Spleen (tissue), 11 donors: ENCODE measurements around the gene LRMDA. TPM values are rescaled to one million over a fixed set of nuclear protein-coding genes. Genes with fewer than 3 reads are reported as not detected.
A peak's percentile ranks its signal among the peaks of the same experiment; 100 is the strongest.

ENCODE experiments used
- DNase-seq: peaks from one replicate; pipeline ENCODE4 v3.0.0-alpha.2; 2020
- H3K27ac ChIP-seq, 8 donors: fragments of 200-600 bp; sonication (generic) in 7 of 8; 1 replicate in 4 of 8; 2 replicates in 4 of 8; pipeline versions ENCODE4 v1.5.0 to v1.8.0; 2016 to 2021; ENCODE audit warnings: inconsistent platforms in 4 of 8, mild to moderate bottlenecking in 4 of 8, moderate library complexity in 1 of 8
- H3K27me3 ChIP-seq, 7 donors: fragments of 200-600 bp; sonication (generic) in 6 of 7; replicated peaks in 1 of 7; 1 replicate in 4 of 7; 2 replicates in 3 of 7; pipeline versions ENCODE4 v1.5.0 to v1.8.0; 2016 to 2021; ENCODE audit warnings: inconsistent platforms in 3 of 7, mild to moderate bottlenecking in 1 of 7
- H3K36me3 ChIP-seq, 6 donors: fragments of 200-600 bp; sonication (generic) in 5 of 6; 1 replicate in 4 of 6; 2 replicates in 2 of 6; pipeline versions ENCODE4 v1.5.0 to v1.8.0; 2016 to 2021; ENCODE audit warnings: inconsistent platforms in 2 of 6
- H3K4me1 ChIP-seq, 6 donors: fragments of 200-600 bp; sonication (generic) in 5 of 6; 1 replicate in 3 of 6; 2 replicates in 3 of 6; pipeline versions ENCODE4 v1.5.0 to v1.8.0; 2016 to 2021; ENCODE audit warnings: inconsistent platforms in 3 of 6
- H3K4me3 ChIP-seq, 8 donors: fragments of 200-600 bp; sonication (generic) in 7 of 8; 1 replicate in 4 of 8; 2 replicates in 4 of 8; pipeline versions ENCODE4 v1.5.0 to v1.8.0; 2016 to 2021; ENCODE audit warnings: inconsistent platforms in 4 of 8, mild to moderate bottlenecking in 4 of 8, moderate library complexity in 2 of 8
- H3K9me3 ChIP-seq, 8 donors: fragments of 200-600 bp; sonication (generic) in 7 of 8; 1 replicate in 4 of 8; 2 replicates in 4 of 8; pipeline versions ENCODE4 v1.5.0 to v1.8.0; 2016 to 2021; ENCODE audit warnings: inconsistent platforms in 4 of 8
- POLR2A ChIP-seq, 3 donors: fragments of 450-650 bp; IDR thresholded peaks; one replicate each; pipeline ENCODE4 v1.5.1; 2017; ENCODE audit warnings: antibody characterized with exemption in 3 of 3, mild to moderate bottlenecking in 1 of 3
- POLR2AphosphoS5 ChIP-seq, 3 donors: sonication (generic); formaldehyde crosslinking; IDR thresholded peaks; one replicate each; pipeline ENCODE4 v1.5.1; 2017; ENCODE audit warnings: antibody characterized with exemption in 3 of 3
- WGBS, 5 donors: extraction: QIAGEN DNeasy Blood & Tissue Kit in 3 of 5; methylation state at CpG; one replicate each; pipeline versions ENCODE4 v1.1.5 to v1.1.7; 2013 to 2018; 5-methylcytosine and 5-hydroxymethylcytosine counted together
- intact Hi-C: fragments of 100-400 bp; cut with DNase I; formaldehyde crosslinking; loops from one replicate; pipeline ENCODE4 v1.15.0; 2023; ENCODE audit warnings: low total_unique reads
- polyA plus RNA-seq, 3 donors: library from polyadenylated mRNA; stranded (reverse); fragments of 200-250 nt; gene quantifications; one replicate each; pipeline ENCODE4 v1.2.1, GENCODE V29; 2013
- total RNA-seq, 7 donors: library from RNA; depleted of rRNA in 3 of 7; stranded (reverse); fragments of >200 nt in 3 of 7; fragmentation: NEBNext Ultra II Directional in 4 of 7; extraction: Animal tissue kit (Norgen Biotek cat#: 25700) in 4 of 7; gene quantifications; one replicate each; pipeline versions ENCODE4 v1.1.0 to v1.2.1, GENCODE V29; 2016 to 2021
- TF ChIP-seq, protein P1 (sequence below), 11 experiments: fragments of 200-600 bp in 7 of 11; fragments of 450-650 bp in 4 of 11; sonication (generic) in 4 of 11; IDR thresholded peaks in 8 of 11; conservative IDR thresholded peaks in 3 of 11; 1 replicate in 7 of 11; 2 replicates in 4 of 11; pipeline versions ENCODE4 v1.4.0 to v1.8.0; 2016 to 2021; ENCODE audit warnings: antibody characterized with exemption in 11 of 11, inconsistent platforms in 4 of 11, mild to moderate bottlenecking in 1 of 11
- donor health status: healthy with polysubstance abuse.
- donor health status: DM: no; HTN: no; CAD: no; lungs with moderate emphysema.
- donor health status: DM: no; HTN: no; CAD: no.
- donor health status: Bipolar disorder and iron deficiency.
- donor health status: healthy.
- donor health status: DM: no; HTN: no; CAD: no.
- donor health status: DM: yes; HTN: yes; CAD: no.

Gene LRMDA
- total and polyA plus RNA-seq, 10 donors, result 7.3 to 46.6 (median 28.2) TPM

DNA sequence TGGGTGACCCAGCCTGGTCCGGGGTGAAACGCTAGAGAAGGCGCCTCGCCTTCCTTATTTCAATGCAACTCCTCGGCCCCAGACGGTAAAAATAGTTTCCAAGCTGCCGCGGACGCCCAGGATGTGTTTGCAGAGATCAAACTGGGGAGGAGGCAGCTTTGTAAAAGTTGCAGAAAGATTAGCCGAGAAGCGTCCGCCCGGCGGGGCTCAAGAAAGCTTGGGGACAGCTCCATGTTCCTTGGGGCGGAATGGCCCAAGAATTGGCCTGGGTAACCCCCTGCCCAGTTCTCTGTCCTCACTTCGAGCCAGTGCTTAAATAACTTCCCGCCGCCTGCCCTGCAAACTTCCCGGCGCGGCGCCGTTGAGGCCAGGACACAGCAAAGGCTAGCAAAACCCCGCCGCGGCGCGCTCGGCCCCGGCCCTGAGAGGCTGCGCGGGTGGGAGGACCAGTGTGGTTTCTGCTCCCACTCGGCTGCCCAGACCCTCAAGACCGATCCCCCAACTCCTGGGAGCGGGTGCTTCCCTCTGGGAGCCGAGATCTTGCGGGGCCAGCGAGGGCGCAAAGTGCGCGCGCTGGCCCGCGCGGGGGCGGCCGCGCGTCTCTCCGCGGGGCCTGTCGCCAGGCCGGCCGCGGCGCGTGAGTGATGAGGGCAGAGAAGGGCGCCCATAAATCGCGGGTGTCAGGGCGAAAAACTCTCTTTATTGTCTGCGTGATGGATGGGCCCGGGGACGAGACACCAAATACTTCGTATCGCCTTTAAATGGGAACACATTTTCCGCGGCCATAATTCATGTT lies 23.5 kb upstream of the LRMDA start:
- Histone ChIP-seq H3K4me3 (peak overlapping the region; percentile 29 to 80 (median 64)), H3K27me3 (peaks cover 0 to 84% (median 62%) of the 10 kb centered on the region in 7 donors), H3K4me1 (peaks cover 12 to 64% (median 50%) of the 10 kb centered on the region in 6 donors), H3K27ac (peak overlapping the region in 7 of 8 donors; percentile 75 to 83 (median 80)), H3K36me3 (no peaks in the 10 kb centered on the region), H3K9me3 (no peaks in the 10 kb centered on the region)
- TF ChIP-seq POLR2A (IDR thresholded peaks at IDR 0.05) (no peak), POLR2AphosphoS5 (IDR thresholded peaks at IDR 0.05) (peak in 2 of 3 donors; percentile 29 to 42)
- TF ChIP-seq, protein P1, sequence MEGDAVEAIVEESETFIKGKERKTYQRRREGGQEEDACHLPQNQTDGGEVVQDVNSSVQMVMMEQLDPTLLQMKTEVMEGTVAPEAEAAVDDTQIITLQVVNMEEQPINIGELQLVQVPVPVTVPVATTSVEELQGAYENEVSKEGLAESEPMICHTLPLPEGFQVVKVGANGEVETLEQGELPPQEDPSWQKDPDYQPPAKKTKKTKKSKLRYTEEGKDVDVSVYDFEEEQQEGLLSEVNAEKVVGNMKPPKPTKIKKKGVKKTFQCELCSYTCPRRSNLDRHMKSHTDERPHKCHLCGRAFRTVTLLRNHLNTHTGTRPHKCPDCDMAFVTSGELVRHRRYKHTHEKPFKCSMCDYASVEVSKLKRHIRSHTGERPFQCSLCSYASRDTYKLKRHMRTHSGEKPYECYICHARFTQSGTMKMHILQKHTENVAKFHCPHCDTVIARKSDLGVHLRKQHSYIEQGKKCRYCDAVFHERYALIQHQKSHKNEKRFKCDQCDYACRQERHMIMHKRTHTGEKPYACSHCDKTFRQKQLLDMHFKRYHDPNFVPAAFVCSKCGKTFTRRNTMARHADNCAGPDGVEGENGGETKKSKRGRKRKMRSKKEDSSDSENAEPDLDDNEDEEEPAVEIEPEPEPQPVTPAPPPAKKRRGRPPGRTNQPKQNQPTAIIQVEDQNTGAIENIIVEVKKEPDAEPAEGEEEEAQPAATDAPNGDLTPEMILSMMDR (IDR thresholded peaks at IDR 0.05 in 8 of 11, conservative IDR thresholded peaks at IDR 0.05 in 3 of 11), result no peak
- intact Hi-C loops, result loop anchor here (10.0 kb wide), 2 partner anchors 897 to 1577 kb away; no protein-coding TSS in a partner anchor
- no peak for DNase-seq
- 3 to 10% (median 5%) methylated on average over 39 to 68 of the region's 68 CpGs for WGBS, 5 donors

DNA sequence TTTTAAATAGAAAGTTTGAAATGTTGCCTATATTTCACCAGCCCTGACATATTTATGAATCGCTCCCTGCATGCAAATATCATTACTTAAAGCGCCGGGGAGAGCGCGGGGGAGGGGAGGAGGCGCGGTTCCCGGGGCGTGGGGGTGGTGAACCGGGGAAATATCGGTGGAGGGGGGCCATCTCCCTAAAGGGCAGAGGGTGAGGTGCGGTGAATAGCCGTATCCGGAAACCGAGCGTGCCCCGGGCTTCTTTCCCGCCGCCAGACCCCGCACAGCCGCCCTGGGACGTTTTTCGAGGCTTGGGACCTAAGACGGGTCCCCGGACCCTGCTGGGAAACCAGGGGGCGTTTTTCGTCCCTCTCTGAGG lies 22.9 kb upstream of the LRMDA start:
- no peak for TF ChIP-seq POLR2A (IDR thresholded peaks at IDR 0.05)
- TF ChIP-seq, protein P1 (IDR thresholded peaks at IDR 0.05 in 8 of 11, conservative IDR thresholded peaks at IDR 0.05 in 3 of 11), result no peak
- no peak for TF ChIP-seq POLR2AphosphoS5 (IDR thresholded peaks at IDR 0.05)
- Histone ChIP-seq H3K27me3 (peaks cover 0 to 79% (median 56%) of the 10 kb centered on the region in 7 donors), H3K27ac (peak overlapping the region in 7 of 8 donors; percentile 75 to 83 (median 80)), H3K4me1 (peaks cover 12 to 58% (median 44%) of the 10 kb centered on the region in 6 donors), H3K4me3 (peak overlapping the region; percentile 29 to 80 (median 64)), H3K9me3 (no peaks in the 10 kb centered on the region), H3K36me3 (no peaks in the 10 kb centered on the region)
- no peak for DNase-seq
- intact Hi-C loops, result loop anchor here (10.0 kb wide), 2 partner anchors 896 to 1576 kb away; no protein-coding TSS in a partner anchor
- WGBS, 5 donors, result 1 to 6% (median 1%) methylated on average over 27 of the region's 27 CpGs

DNA sequence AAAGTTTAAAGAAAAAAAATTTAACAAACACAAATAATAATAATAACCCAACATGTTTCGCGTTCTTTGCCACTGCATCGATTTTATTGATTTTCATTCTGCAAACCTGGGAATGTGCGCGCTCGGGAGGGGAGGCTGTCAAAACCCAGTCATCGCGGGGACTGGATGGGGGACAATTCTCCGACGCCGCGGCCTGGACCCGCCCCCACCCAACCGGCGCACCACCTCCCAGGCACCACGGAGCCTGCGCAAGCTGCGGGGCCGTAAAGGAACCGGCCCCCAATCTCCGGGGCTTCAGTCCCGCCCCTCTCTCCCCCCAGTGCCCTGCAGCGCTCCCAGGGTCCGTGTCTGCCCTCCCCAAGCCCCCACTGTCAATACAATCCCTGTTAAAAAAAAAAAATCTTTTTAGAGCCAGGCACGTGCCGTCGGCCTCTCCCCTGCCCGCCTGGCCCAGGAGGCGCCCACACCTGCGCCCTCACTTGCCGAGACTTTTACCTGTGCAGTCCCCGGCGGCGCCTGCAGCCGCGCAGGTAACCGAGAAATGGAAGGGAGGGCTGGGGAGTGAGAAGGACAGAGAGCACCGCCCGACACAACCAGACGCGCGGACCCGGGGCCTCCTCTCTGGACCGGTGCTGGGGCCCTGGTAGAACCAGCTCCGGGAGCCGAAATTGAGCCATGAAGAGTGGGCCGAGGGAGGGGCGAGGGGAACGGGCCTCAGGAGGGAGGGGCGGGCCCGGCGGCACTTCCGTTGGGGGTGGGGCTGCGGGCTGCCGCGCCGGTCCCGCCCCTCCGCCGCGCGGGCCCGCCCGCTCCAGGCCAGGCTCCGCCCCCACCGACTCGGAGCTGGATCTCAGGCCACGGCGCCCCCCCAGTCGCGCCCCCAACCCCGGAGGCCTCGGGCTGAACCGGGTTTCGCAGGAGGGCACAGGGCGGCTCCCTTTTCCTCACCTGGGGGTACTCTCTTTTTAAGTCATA lies 22.2 kb upstream of the LRMDA start:
- intact Hi-C loops, result loop anchor here (10.0 kb wide), 2 partner anchors 896 to 1576 kb away; no protein-coding TSS in a partner anchor
- peaks cover 0 to 72% (median 51%) of the 10 kb centered on the region in 7 donors for H3K27me3 ChIP-seq
- H3K27ac ChIP-seq, result peak overlapping the region; percentile 21 to 83 (median 80)
- peak; percentile 88 for DNase-seq
- peaks cover 12 to 51% (median 37%) of the 10 kb centered on the region in 6 donors for H3K4me1 ChIP-seq
- peak overlapping the region; percentile 29 to 80 (median 64) for H3K4me3 ChIP-seq
- no peaks in the 10 kb centered on the region for H3K9me3 ChIP-seq
- TF ChIP-seq POLR2A (IDR thresholded peaks at IDR 0.05) (no peak), POLR2AphosphoS5 (IDR thresholded peaks at IDR 0.05) (peak in 2 of 3 donors; percentile 52 to 61)
- TF ChIP-seq, protein P1 (IDR thresholded peaks at IDR 0.05 in 8 of 11, conservative IDR thresholded peaks at IDR 0.05 in 3 of 11), result no peak
- 1 to 4% (median 2%) methylated on average over 34 to 76 of the region's 76 CpGs for WGBS, 5 donors
- no peaks in the 10 kb centered on the region for H3K36me3 ChIP-seq
